Activated CD4-positive, alpha-beta T cell treated with anti-CD3 and anti-CD28 coated beads, Interleukin-2, amount 50 U/mL, for 24 hours (primary cell): ENCODE results near the gene SZT2.

Experiments used
- DNase-seq, 2 donors: peaks; one replicate each; pipeline ENCODE4 v3.0.0-alpha.2; 2020; ENCODE audit warnings: low read depth in 1 of 2, low spot score in 1 of 2

SZT2 gene

DNA sequence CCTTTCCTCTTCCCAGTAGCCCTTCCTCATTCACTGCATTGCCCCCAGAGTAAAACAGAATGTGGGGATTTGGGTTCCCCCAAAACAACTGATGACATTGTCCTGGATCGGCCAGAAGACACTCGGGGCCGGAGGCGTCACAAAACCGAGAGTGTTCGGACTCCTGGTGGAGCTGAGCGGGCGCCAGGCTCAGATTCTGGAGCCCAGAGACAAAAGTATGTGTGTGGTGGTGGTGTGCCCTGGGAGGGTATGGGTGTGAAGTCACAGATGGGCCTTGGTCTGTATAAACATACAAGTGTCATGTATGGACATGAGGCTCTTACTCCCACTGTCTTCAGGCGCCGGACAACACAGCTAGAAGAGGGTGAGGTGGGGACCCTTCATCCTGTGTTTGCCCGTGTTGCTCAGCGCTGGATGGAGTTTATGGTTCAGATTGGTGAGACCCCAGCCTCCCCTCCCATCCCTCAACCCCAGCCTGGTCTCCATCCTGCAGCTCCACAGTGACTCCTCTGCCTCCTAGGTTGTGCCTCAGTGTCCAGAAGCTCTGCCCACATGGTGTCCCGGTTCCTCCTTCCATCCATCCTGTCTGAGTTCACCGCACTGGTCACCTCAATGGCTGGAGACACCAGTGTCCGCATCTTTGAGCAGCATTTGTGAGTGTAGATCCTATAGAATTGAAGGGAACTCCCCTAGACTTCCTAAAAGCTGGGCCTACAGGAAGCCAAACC is 51.6 kb downstream of the SZT2 start:
- DNase-seq: no peak

DNA sequence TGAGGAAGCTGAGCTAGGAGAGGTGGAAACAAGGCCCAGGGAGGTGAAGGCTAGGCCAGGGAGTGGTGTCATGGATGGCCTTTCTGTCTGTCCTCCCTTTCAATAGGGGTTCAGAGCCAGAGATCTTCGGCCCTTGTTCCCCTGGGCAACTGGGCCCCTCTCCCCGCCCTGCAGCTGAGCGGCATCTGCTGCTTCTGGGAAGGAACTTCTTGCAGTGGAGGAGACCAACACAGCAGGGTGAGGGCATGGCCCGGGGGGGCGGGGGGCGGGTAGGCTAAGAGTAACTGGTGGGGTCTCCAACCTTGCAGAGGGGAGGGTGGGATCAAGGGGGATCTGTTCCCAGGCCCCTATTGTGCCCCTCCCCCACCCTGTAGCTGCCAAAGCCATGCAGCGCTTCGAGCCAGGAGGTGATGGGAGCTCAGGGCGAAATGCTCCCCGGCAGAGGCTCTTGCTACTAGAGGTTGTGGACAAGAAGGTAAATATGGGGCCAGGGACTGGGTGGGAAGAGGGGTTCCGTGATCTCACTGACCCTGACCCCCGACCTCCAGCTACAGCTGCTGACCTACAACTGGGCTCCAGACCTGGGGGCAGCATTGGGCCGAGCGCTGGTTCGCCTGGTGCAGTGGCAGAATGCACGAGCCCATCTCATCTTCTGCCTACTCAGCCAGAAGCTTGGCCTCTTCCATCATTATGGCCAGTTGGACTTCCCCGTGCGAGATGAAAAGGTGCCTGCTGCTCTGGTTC is 52.4 kb downstream of the SZT2 start:
- no peak for DNase-seq

DNA sequence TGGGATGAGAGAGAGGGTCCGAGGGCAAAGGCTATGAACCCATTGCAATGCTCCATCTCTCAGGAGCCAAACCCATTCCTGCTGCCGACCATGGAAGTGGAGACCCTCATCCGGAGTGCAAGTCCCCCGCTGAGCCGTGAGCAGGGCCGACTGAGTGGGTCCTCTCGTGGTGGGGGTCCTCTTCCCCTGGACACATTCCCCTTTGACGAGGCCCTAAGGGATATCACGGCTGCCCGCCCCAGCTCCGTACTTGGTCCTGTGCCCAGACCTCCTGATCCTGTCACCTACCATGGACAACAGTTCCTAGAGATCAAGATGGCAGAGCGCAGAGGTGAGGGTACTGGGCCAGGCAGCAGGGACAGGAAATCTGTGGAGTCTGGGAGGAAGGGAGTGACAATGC is 53.1 kb downstream of the SZT2 start:
- no peak for DNase-seq

DNA sequence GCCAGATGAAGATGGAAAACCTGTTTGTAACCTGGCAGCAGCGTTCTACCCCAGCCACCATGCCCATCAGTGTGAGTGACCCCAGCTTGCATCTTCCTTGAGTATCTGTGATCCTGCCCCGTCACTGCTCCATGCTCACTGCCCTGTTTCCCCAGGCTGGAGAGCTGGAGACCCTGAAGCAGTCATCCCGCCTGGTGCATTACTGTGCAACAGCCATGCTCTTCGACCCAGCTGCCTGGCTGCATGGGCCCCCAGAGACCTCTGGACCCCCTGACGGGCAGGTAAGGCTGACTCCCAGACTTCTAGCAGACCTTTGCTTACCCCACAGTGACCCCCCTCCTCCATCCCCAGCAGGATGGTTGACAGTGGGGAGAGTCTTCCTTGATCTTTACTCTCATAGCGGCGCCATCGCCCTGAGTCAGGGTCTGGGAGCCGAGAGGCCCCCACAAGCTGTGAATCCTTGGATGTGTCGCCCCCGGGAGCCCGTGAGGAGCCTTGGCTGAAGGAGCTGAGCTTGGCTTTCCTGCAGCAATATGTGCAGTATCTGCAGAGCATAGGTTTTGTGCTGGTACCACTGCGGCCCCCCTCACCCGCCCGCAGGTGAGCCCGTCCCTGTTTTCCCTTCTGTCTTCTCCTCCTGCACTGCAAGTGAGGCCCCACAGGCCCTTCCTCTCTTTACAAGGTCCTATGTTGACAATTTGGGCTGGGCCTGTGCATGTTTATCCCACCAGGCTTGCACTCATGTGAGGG is 53.7 kb downstream of the SZT2 start:
- no peak for DNase-seq

DNA sequence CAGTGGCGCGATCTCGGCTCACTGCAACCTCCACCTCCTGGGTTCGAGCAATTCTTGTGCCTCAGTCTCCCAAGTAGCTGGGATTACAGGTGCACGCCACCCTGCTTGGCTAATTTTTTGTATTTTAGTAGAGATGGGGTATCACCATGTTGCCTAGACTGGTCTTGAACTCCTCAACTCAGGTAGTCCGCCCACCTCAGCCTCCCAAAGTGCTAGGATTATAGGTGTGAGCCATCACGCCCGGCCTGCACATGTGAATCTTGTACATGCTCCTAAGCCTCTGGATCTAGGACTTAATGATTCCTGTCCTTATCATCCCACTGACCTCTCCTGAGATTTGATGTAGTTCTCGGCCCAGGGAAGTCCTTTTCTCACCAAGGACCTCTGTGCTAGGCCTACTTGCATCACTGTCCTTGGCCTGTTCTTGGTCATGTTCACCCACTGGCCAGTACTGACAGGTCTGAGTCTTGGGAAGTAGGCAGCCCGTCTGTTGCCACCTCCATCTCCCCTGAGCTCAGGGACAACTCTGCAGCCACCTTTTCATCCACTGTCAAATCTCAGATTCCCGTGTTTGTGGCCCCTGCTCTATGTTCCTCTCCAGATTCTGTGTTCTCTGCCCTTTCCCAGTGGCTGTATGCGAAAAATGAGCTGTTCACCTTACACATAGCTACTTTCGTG is 54.6 kb downstream of the SZT2 start:
- no peak for DNase-seq

DNA sequence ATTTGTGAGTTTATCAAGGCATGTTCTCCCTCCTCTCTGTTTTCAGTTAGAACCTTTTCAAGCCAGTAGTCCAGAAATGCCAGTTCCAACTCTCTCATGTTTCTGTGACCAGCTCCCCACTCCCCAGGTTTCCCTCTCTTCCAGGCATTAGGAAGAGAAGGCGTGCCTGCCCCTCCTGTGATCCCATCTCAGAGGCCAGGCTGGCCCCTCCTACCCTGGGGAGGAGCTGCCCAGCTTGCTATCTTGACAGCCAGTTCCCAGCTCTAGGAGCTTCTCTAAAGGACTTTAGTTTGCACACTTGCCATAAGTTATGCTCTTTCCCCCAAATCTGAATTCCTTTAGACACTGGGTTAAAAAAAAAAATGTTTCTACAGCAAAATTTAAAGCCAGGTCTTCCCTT is 55.1 kb downstream of the SZT2 start:
- DNase-seq: no peak

DNA sequence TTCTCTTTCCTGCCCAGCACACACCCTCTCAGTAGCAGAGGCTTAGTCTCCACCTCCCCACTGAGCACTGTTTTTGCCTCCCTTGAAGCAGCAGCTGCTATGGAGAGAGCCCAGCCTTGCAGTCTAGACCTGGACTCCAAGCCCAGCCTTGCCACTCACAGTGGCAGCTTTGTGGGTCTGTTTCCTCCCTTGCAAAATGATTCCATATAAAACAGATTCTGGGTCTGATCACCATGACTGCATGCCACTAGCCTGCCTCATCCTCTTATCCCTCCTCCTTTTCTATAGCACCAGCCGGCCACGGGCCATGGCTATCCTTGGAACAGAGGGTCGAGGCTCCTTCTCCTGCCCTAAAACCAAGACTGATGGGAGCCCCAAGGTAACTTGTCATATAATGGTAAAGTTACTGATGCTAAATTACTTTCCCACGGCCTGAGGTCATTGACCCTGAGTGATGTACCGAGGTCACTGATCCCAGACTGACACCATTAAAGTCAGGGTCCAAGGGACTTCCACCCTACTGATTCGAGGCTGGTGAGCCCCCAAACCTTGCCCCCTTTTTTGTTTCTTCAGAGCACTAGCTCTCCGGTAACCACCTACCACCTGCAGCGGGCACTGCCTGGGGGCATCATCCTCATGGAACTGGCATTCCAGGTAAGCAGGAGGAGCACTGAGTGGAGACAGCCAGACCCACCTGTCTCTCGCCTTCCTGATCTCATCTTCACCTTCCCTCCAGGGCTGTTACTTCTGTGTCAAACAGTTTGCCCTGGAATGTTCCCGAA is 56.1 kb downstream of the SZT2 start:
- DNase-seq: no peak

DNA sequence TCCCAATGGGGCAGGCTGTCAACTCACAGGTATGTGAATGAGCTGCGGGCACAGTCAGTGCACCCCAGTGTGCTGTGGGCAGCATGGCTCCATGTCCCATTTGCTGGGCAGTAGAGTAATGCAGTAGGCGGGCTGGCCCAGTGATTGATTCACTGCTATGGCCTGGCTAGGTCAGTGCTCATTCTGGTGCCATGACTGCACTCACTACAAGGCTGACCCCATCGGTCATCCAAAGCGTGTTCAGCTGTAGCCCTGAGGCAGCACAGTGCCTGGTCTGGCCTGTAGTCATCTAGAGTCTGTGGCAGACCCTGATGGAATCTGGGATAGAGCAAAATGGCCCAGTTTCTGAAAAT is 56.7 kb downstream of the SZT2 start:
- no peak for DNase-seq

DNA sequence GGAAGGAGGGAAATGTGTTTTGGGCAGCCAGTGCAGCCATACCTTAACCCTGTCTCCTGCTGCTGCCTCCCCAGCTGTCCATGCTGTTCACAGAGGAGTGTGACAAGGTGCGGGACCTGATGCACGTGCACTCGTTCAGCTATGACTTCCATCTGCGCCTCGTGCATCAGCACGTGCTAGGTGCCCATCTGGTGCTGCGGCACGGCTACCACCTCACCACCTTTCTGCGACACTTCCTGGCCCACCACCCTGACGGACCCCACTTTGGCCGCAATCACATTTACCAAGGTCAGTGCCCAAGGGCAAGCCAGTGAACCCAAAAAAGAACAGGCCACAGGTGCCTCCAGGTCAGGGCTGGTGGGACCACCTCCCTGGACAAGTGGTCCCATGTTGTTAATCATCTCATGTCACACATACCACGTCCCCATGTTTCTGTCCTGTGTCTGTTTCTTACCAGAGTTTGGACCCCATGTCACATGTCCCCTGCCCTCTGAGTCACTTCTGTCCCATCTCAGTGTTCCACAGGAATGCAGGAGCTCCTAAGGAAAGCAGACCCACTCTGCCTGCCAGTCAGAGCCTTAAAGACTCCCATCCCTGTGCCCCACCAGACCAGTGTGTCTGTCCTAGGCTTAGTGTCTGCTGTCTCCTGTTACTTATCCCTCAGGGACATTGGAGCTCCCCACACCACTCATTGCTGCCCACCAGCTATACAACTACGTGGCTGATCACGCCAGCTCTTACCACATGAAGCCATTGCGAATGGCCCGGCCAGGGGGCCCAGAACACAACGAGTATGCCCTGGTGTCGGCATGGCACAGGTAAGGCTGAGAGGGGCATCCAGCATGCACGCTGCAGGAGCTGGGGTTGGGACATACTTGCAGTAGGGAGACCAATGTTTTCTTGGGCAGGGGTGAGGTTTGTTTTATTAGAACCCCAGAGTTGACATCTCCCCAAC is 57.5 kb downstream of the SZT2 start:
- no peak for DNase-seq

DNA sequence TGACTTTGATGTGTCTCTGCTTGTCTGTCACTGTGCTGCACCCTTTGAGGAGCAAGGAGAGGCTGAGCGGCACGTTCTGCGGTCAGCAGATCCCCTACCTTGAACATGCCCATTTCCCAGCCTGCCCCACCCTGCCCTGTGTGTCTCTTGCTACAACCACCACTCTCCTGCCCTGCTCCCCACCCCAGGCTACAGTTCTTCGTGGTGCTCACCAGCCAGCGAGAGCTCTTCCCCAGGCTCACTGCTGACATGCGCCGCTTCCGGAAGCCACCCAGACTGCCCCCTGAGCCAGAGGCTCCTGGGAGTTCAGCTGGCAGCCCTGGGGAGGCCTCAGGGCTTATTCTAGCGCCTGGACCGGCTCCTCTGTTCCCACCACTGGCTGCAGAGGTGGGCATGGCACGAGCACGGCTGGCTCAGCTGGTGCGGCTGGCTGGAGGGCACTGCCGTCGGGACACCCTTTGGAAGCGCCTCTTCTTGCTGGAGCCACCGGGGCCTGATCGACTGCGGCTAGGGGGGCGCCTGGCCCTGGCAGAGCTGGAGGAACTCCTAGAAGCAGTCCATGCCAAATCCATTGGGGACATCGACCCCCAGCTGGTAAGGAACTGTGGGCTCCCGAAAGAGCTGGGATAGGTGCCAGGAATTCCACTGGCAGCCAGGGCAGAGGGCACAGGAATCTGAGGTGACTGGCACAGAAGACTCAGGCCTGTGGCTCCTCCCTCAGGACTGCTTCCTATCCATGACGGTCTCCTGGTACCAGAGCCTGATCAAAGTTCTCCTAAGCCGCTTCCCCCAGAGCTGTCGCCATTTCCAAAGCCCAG is 58.4 kb downstream of the SZT2 start:
- DNase-seq: no peak

DNA sequence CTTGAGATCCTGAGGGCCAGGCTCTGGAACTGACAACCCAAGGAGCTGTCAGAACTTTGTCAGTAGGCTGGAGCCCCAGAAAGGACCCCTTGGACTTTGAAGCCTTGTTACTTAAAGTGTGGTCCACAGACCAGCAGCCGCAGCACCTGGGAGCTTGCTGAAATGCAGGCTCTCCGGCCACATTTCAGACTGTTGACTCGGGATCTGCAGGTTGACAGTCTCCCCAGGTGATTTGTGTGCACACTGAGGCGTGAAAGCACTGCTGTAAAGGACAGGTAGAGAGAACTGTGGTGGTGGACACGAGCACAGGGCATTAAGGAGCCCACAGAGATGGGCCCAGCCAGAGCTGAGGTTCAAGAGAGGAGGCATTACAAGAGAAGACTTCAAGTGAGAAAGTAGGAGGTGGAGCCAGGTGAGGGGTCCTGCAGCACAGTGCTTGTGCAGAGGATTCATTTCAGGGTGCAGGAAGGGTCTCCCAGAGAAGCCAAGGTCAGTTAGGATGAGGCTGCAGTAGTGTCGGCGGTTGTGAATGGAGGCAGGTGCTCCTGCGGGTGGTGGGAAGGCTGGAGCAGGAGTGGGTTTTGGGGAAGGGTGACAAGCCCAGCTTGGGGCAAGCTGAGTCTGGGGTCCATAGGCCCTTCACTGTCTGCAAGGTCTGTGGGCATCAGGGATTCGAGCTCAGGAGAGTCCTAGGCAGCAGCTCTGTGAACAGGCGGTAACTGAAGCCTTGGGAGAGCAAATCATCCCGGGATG is 59.4 kb downstream of the SZT2 start:
- DNase-seq: no peak

DNA sequence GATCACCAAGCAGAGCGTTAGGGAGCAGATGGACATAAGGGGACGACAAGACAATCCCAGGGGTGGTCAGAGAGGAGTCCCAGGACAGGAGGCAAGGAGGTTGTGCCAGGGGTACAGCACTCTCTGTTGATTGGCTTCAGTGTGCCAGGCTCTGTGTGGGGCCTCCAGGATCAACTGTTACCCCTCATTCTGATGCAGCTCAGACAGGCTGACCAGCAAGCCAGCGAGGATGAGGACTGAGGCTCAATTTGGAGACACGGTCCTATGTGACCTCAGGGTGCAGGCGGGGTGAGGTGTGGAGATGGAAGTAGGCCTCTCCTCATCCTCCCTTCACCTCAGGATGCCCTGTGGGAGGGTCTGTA is 60.0 kb downstream of the SZT2 start:
- DNase-seq: no peak

DNA sequence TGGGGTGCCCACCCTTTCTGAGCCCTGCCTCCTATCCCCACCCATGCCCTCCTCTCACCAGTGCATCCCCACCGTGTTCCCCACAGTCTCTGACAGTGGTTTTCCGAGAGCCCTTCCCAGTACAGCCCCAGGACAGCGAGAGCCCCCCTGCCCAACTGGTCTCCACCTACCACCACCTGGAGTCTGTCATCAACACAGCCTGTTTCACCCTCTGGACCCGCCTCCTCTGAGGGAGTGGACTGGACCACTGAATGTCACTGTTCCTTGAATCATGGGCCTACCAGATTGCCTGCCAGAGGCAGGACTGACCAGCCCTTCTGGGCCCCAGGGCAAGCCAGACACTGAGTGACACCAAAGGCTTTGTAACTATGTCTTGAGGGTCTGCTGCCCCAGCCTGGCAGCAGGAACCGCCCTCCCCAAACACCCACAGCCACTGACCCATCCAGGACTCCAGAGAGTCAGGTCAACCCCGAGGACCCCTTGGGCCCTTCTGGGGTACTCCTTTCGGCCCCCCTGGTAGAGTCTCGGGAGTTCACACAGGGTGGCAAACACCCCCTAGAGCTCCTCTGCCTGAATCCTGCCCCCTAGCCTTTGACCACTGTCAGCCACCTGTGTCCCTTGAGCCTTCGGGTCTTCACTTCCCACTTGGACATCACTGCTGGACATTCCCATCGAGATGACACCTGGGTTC is 60.7 kb downstream of the SZT2 start:
- DNase-seq: no peak

DNA sequence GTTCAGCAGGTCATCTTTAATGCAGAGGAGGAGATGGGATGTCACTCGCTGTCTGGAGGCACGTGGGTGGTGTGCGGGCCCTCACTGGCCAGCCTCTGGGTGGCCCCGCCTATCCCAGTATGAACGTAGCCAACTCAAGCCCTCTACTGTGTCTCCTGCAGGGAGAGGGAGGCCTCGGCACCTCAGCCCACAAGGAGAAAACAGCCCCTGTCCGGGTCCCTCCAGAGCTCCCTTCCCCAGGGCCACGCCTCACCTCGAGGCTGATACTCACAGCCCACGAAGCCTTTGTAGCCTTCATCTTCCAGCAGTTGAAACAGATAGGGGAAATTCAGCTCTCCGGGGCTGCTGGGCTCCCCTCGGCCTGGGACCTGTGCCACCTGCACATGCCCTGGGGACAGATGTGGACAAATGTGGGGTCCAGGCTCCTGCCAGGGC is 61.5 kb downstream of the SZT2 start:
- DNase-seq: no peak

DNA sequence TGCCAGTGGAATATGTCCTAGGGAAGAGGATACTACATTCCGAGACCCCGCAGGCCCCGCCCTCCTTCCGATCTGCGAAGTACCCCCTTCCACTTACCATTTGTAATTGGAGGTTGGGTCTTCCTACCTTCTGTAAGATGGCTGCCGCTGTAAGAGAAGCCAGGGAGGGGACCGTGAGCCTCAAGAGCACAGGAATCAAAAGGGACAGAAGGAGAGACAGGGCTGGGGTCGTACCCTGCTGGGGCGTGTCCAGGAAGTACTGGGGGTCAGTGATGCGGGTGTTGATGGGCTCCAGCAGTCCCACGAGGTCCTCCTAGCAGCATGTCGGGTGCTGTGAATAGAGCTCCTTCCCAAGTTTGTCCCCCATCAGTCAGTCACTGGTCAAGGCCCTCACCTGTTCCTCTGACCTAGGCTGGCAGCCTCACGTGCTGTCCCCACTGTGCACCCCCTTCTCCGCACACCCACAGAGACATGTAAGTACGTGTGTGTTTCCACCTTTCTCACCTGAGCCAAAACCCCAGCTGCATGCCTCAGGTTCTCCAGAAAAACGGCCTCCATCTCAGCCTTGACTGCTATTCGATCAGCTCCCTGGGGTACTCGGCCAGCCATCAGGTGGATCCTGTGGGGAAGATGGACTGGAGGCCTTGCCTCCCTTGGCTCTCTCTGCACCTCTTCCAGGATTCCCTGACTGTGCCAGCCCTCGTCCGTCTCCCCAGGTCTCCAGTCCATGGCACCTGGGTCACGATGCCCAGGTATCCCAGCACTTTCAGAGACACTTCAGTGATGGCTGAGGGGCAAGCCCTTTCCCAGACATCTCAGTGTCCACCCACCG is 62.2 kb downstream of the SZT2 start:
- no peak for DNase-seq

DNA sequence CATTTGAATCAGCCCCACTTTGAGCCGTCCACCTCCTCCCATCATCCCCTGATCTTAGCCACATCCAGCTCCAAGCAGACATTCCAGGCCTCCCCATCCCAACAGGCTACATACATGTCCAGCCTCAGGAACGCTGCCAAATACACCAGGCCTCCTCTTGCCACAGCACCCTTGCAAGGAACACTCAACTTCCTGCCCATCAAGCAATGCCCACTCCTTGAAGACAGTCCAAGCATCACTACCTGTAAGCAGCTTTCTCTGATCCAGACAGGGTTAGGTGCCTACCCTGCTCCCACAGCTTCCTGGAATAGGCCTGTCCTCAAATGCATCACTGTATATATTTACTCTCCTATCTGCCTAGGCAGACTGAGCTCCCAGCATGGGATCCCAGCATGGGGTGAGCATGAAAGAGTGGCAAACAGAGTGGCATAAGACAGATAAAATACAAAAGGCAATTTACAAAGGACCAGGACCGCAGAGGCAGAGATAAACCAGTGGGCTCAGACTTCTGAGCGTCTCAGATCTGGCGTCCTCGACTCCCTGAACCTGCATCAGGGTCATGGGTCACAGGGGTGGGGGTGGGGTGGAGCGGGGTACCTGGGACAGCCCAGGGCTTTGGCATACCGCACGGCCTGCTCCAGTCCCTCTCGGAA is 63.2 kb downstream of the SZT2 start:
- no peak for DNase-seq
